Neuronal stem cell (in vitro differentiated cells): ENCODE results near the gene RNF146.

Experiments used
- DNase-seq: peaks from one replicate; pipeline ENCODE4 v3.0.0-alpha.2; 2013; ENCODE audit warnings: low spot score
- H2AFZ ChIP-seq: one replicate; pipeline ENCODE4 v1.6.1; 2013; ENCODE audit warnings: mild to moderate bottlenecking, low read length, inconsistent platforms
- H2AK5ac ChIP-seq: 2 replicates; pipeline ENCODE4 v1.6.1; 2013; ENCODE audit warnings: low read depth, mild to moderate bottlenecking, inconsistent platforms, low read length, moderate library complexity, mixed read lengths
- H2BK120ac ChIP-seq: 2 replicates; pipeline ENCODE4 v1.6.1; 2013; ENCODE audit warnings: low read depth, mild to moderate bottlenecking, inconsistent platforms, low read length, moderate library complexity, mixed read lengths
- H2BK12ac ChIP-seq: one replicate; pipeline ENCODE4 v1.6.1; 2013; ENCODE audit warnings: low read length, inconsistent platforms
- H2BK15ac ChIP-seq: 2 replicates; pipeline ENCODE4 v1.6.1; 2013; ENCODE audit warnings: mild to moderate bottlenecking, low read length, inconsistent platforms, mixed read lengths
- H2BK5ac ChIP-seq: one replicate; pipeline ENCODE4 v1.6.1; 2013; ENCODE audit warnings: inconsistent platforms, mild to moderate bottlenecking, low read length, moderate library complexity
- H3K14ac ChIP-seq: one replicate; pipeline ENCODE4 v1.6.1; 2013; ENCODE audit warnings: low read length, inconsistent platforms
- H3K18ac ChIP-seq: 2 replicates; pipeline ENCODE4 v1.6.1; 2013; ENCODE audit warnings: low read length, inconsistent platforms
- H3K23ac ChIP-seq: 2 replicates; pipeline ENCODE4 v1.6.1; 2013; ENCODE audit warnings: low read depth, mild to moderate bottlenecking, mixed read lengths, low read length, inconsistent platforms; ENCODE audit not compliant: poor library complexity
- H3K27ac ChIP-seq: replicated peaks from 3 replicates; pipeline ENCODE4 v1.5.1; 2013; ENCODE audit warnings: low read length, inconsistent platforms
- H3K27me3 ChIP-seq, 3 experiments: 2 replicates each; pipeline ENCODE4 v1.6.1; 2013; ENCODE audit warnings: low read length in 3 of 3, mild to moderate bottlenecking in 2 of 3, inconsistent platforms in 1 of 3, low read depth in 1 of 3, mixed read lengths in 1 of 3, moderate library complexity in 1 of 3; ENCODE audit not compliant: control insufficient read depth in 3 of 3, insufficient read depth in 3 of 3
- H3K36me3 ChIP-seq, 2 donors: replicated peaks in 1 of 2; 2 replicates each; pipeline ENCODE4 v1.6.1; 2013; ENCODE audit warnings: low read length in 2 of 2; ENCODE audit not compliant: control insufficient read depth in 2 of 2, insufficient read depth in 2 of 2
- H3K4ac ChIP-seq: 2 replicates; pipeline ENCODE4 v1.6.1; 2013; ENCODE audit warnings: inconsistent platforms, mild to moderate bottlenecking, low read length, moderate library complexity
- H3K4me1 ChIP-seq, 2 donors: 1 replicate in 1 of 2; 2 replicates in 1 of 2; pipeline ENCODE4 v1.6.1; 2013; ENCODE audit warnings: low read length in 2 of 2, low read depth in 1 of 2; ENCODE audit not compliant: control insufficient read depth in 2 of 2, insufficient read depth in 1 of 2
- H3K4me2 ChIP-seq: one replicate; pipeline ENCODE4 v1.6.1; 2013; ENCODE audit warnings: mild to moderate bottlenecking, low read length, inconsistent platforms; ENCODE audit not compliant: insufficient read depth, poor library complexity, severe bottlenecking
- H3K4me3 ChIP-seq, 2 donors: 2 replicates each; pipeline ENCODE4 v1.5.1; 2013; ENCODE audit warnings: low read length in 2 of 2, mild to moderate bottlenecking in 2 of 2, inconsistent platforms in 1 of 2, moderate library complexity in 1 of 2
- H3K79me1 ChIP-seq: one replicate; pipeline ENCODE4 v1.6.1; 2013; ENCODE audit warnings: low read depth, mild to moderate bottlenecking, inconsistent platforms, low read length, moderate library complexity
- H3K9ac ChIP-seq: one replicate; pipeline ENCODE4 v1.6.1; 2013; ENCODE audit warnings: mild to moderate bottlenecking, low read depth, low read length, inconsistent platforms; ENCODE audit not compliant: poor library complexity
- H3K9me3 ChIP-seq, 2 donors: replicated peaks in 1 of 2; 2 replicates each; pipeline versions ENCODE3 to v1.6.1; 2013; ENCODE audit warnings: low read length in 2 of 2, mild to moderate bottlenecking in 2 of 2, inconsistent platforms in 1 of 2, low read depth in 1 of 2, mixed read lengths in 1 of 2, moderate library complexity in 1 of 2; ENCODE audit not compliant: control insufficient read depth in 2 of 2, insufficient read depth in 1 of 2
- H4K8ac ChIP-seq: one replicate; pipeline ENCODE4 v1.6.1; 2013; ENCODE audit warnings: low read depth, mild to moderate bottlenecking, inconsistent platforms, low read length, moderate library complexity
- H4K91ac ChIP-seq: one replicate; pipeline ENCODE4 v1.6.1; 2013; ENCODE audit warnings: low read length, low read depth, mild to moderate bottlenecking, inconsistent platforms; ENCODE audit not compliant: poor library complexity
- whole genome bisulfite sequencing, 2 donors: extraction: QIAGEN DNeasy Blood & Tissue Kit; methylation state at CpG; one replicate each; pipeline ENCODE4 v1.1.7; 2013; ENCODE audit warnings: missing lambda C conversion rate in 2 of 2, mixed read lengths in 1 of 2; ENCODE audit not compliant: insufficient read length in 2 of 2, insufficient replicate concordance in 1 of 2; ENCODE audit errors: extremely low coverage in 2 of 2; 5-methylcytosine and 5-hydroxymethylcytosine counted together

Gene RNF146

GRCh38 chr6:127273499-127273898 lies 6.8 kb downstream of the RNF146 start:
- Histone ChIP-seq H3K18ac (no peak overlapping the region), H3K9me3 (peaks cover 0 to 3% of the 10 kb centered on the region in 2 donors), H2BK15ac (no peak overlapping the region), H3K4me1 (peaks cover 0 to 2% of the 10 kb centered on the region in 2 donors), H3K9ac (no peak overlapping the region), H2BK12ac (no peak overlapping the region), H4K91ac (no peak overlapping the region), H2BK5ac (no peak overlapping the region), H3K27ac (no peak overlapping the region), H3K4me3 (no peak overlapping the region), H3K14ac (no peak overlapping the region), H2BK120ac (no peak overlapping the region), H3K79me1 (no peaks in the 10 kb centered on the region), H3K27me3 (no peaks in the 10 kb centered on the region), H3K4ac (no peak overlapping the region), H3K36me3 (peaks cover 0 to 29% of the 10 kb centered on the region in 2 donors), H4K8ac (no peak overlapping the region), H3K4me2 (no peak overlapping the region), H2AK5ac (no peak overlapping the region), H2AFZ (no peak overlapping the region), H3K23ac (no peak overlapping the region)
- WGBS, 2 donors, result no CpG with 5 or more reads among the region's 2 CpGs
- no peak for DNase-seq

GRCh38 chr6:127276331-127276730 lies 9.7 kb downstream of the RNF146 start:
- no CpG with 5 or more reads among the region's 1 CpG for WGBS, 2 donors
- peaks cover 0 to 43% of the 10 kb centered on the region in 2 donors for H3K36me3 ChIP-seq
- no peak overlapping the region for H2BK12ac ChIP-seq
- no peak overlapping the region for H2AFZ ChIP-seq
- H2AK5ac ChIP-seq, result no peak overlapping the region
- no peak overlapping the region for H2BK15ac ChIP-seq
- no peak overlapping the region for H4K8ac ChIP-seq
- no peak overlapping the region for H3K14ac ChIP-seq
- H4K91ac ChIP-seq, result no peak overlapping the region
- no peak for DNase-seq
- H3K9ac ChIP-seq, result no peak overlapping the region
- H3K27me3 ChIP-seq, result no peaks in the 10 kb centered on the region
- H3K4me2 ChIP-seq, result no peak overlapping the region
- no peak overlapping the region for H3K4ac ChIP-seq
- no peak overlapping the region for H3K18ac ChIP-seq
- peaks cover 0 to 2% of the 10 kb centered on the region in 2 donors for H3K4me1 ChIP-seq
- no peaks in the 10 kb centered on the region for H3K9me3 ChIP-seq
- no peak overlapping the region for H2BK120ac ChIP-seq
- no peak overlapping the region for H3K23ac ChIP-seq
- H3K4me3 ChIP-seq, result no peak overlapping the region
- H2BK5ac ChIP-seq, result no peak overlapping the region
- H3K27ac ChIP-seq, result no peak overlapping the region
- no peaks in the 10 kb centered on the region for H3K79me1 ChIP-seq

- Histone ChIP-seq H3K18ac (no peak overlapping the region), H2AK5ac (no peak overlapping the region), H3K36me3 (peaks cover 4 to 44% of the 10 kb centered on the region in 2 donors), H3K27ac (no peak overlapping the region), H2BK120ac (no peak overlapping the region), H3K4me2 (no peak overlapping the region), H3K4me1 (peaks cover 0 to 2% of the 10 kb centered on the region in 2 donors), H3K4me3 (no peak overlapping the region), H2BK12ac (no peak overlapping the region), H3K14ac (no peak overlapping the region), H3K79me1 (no peaks in the 10 kb centered on the region), H4K91ac (no peak overlapping the region), H4K8ac (no peak overlapping the region), H2AFZ (no peak overlapping the region), H3K9ac (no peak overlapping the region), H3K4ac (no peak overlapping the region), H2BK15ac (no peak overlapping the region), H3K9me3 (no peaks in the 10 kb centered on the region), H3K27me3 (no peaks in the 10 kb centered on the region), H3K23ac (no peak overlapping the region), H2BK5ac (no peak overlapping the region)
- WGBS, 2 donors, result no CpG with 5 or more reads among the region's 3 CpGs
- DNase-seq, result no peak
These were observed 11.5 kb downstream of the RNF146 start for GRCh38 chr6:127277878-127278843.

GRCh38 chr6:127279815-127280214 lies 13.2 kb downstream of the RNF146 start:
- Histone ChIP-seq H2AK5ac (no peak overlapping the region), H3K4me3 (no peak overlapping the region), H3K4me1 (peaks cover 0 to 2% of the 10 kb centered on the region in 2 donors), H3K36me3 (peaks cover 4 to 57% of the 10 kb centered on the region in 2 donors), H3K4me2 (no peak overlapping the region), H2BK5ac (no peak overlapping the region), H3K9me3 (no peaks in the 10 kb centered on the region), H3K18ac (no peak overlapping the region), H3K27me3 (no peaks in the 10 kb centered on the region), H2BK12ac (no peak overlapping the region), H3K27ac (no peak overlapping the region), H3K9ac (no peak overlapping the region), H3K14ac (no peak overlapping the region), H4K8ac (no peak overlapping the region), H2AFZ (no peak overlapping the region), H3K23ac (no peak overlapping the region), H2BK120ac (no peak overlapping the region), H3K79me1 (no peaks in the 10 kb centered on the region), H2BK15ac (no peak overlapping the region), H3K4ac (no peak overlapping the region), H4K91ac (no peak overlapping the region)
- no CpG with 5 or more reads among the region's 1 CpG for WGBS, 2 donors
- no peak for DNase-seq
